GM23248 (cell line): ENCODE results near the gene RAC2. TPM values are rescaled to one million over a fixed set of nuclear protein-coding genes. Genes with fewer than 3 reads are reported as not detected.

Experiments
- DNase-seq: peaks from one replicate; pipeline ENCODE4 v3.0.0-alpha.2; 2015
- H2AFZ ChIP-seq: fragments of 200-600 bp; sonication (generic); 2 replicates; pipeline ENCODE4 v1.6.1; 2016; ENCODE audit warnings: antibody characterized with exemption
- H3F3A ChIP-seq: fragments of 200-600 bp; sonication (generic); 2 replicates; pipeline ENCODE4 v1.6.1; 2016; ENCODE audit warnings: mild to moderate bottlenecking, antibody characterized with exemption, mixed run types; ENCODE audit not compliant: insufficient read depth
- H3K27ac ChIP-seq: fragments of 200-600 bp; sonication (generic); 2 replicates; pipeline ENCODE4 v1.5.1; 2016; ENCODE audit warnings: mild to moderate bottlenecking
- H3K27me3 ChIP-seq: fragments of 200-600 bp; sonication (generic); replicated peaks from 2 replicates; pipeline ENCODE4 v1.6.1; 2016; ENCODE audit warnings: mild to moderate bottlenecking; ENCODE audit not compliant: insufficient read depth
- H3K36me3 ChIP-seq: fragments of 200-600 bp; sonication (generic); 2 replicates; pipeline ENCODE4 v1.6.1; 2016; ENCODE audit warnings: low read depth, mild to moderate bottlenecking
- H3K4me1 ChIP-seq: fragments of 200-600 bp; sonication (generic); 2 replicates; pipeline ENCODE4 v1.6.1; 2016; ENCODE audit warnings: mild to moderate bottlenecking; ENCODE audit not compliant: insufficient read depth
- H3K4me2 ChIP-seq: fragments of 200-600 bp; sonication (generic); one replicate; pipeline ENCODE4 v1.6.1; 2016; ENCODE audit warnings: mild to moderate bottlenecking; ENCODE audit not compliant: unreplicated experiment
- H3K4me3 ChIP-seq: fragments of 200-600 bp; sonication (generic); 2 replicates; pipeline ENCODE4 v1.5.1; 2016; ENCODE audit warnings: mild to moderate bottlenecking
- H3K79me2 ChIP-seq: fragments of 200-600 bp; sonication (generic); 2 replicates; pipeline ENCODE4 v1.6.1; 2016; ENCODE audit warnings: mild to moderate bottlenecking; ENCODE audit not compliant: insufficient read depth
- H3K9ac ChIP-seq: fragments of 200-600 bp; sonication (generic); 2 replicates; pipeline ENCODE4 v1.6.1; 2016; ENCODE audit warnings: mild to moderate bottlenecking
- H3K9me2 ChIP-seq: fragments of 200-600 bp; sonication (generic); 2 replicates; pipeline ENCODE4 v1.6.1; 2016; ENCODE audit warnings: mixed run types, mild to moderate bottlenecking, moderate library complexity; ENCODE audit not compliant: insufficient read depth
- H3K9me3 ChIP-seq: fragments of 200-600 bp; sonication (generic); one replicate; pipeline ENCODE4 v1.6.1; 2017; ENCODE audit warnings: low read depth
- H4K20me1 ChIP-seq: fragments of 200-600 bp; sonication (generic); 2 replicates; pipeline ENCODE4 v1.6.0; 2016; ENCODE audit not compliant: insufficient read depth
- EZH2 ChIP-seq: fragments of 200-600 bp; sonication (generic); IDR thresholded peaks from 2 replicates; pipeline ENCODE4 v1.6.1; 2018; ENCODE audit warnings: antibody characterized with exemption, mild to moderate bottlenecking; ENCODE audit not compliant: insufficient read depth, poor library complexity, severe bottlenecking
- EZH2phosphoT487 ChIP-seq: fragments of 200-600 bp; sonication (generic); IDR thresholded peaks from 2 replicates; pipeline ENCODE4 v1.6.1; 2018; ENCODE audit warnings: antibody characterized with exemption, moderate library complexity, mild to moderate bottlenecking, low read depth; ENCODE audit not compliant: insufficient read depth
- WGBS, 2 experiments: methylation state at CpG; one replicate each; pipeline ENCODE4 v1.1.6; 2015 to 2017; ENCODE audit warnings: low lambda C conversion rate in 2 of 2, low coverage in 1 of 2; ENCODE audit errors: missing lambda C conversion rate in 2 of 2; 5-methylcytosine and 5-hydroxymethylcytosine counted together
- in situ Hi-C: fragments of 300-500 bp; cut with MboI; formaldehyde crosslinking; loops from 2 replicates; pipeline ENCODE4 v1.15.0; 2020
- polyA plus RNA-seq: library from polyadenylated mRNA; unstranded; fragments of >200 nt; fragmentation: Nextera tagmentation; extraction: Ambion mirVana; gene quantifications from 2 replicates; pipeline ENCODE4 v1.2.1, GENCODE V29; 2016
- total RNA-seq: library from RNA; depleted of rRNA; stranded (reverse); fragments of >200 nt; shearing (Covaris generic); gene quantifications from 2 replicates; pipeline ENCODE4 v1.2.3, GENCODE V29; 2014

RAC2 gene
- total and polyA plus RNA-seq, 2 experiments from 2014 or later: 34.9 to 35.1 TPM

DNA sequence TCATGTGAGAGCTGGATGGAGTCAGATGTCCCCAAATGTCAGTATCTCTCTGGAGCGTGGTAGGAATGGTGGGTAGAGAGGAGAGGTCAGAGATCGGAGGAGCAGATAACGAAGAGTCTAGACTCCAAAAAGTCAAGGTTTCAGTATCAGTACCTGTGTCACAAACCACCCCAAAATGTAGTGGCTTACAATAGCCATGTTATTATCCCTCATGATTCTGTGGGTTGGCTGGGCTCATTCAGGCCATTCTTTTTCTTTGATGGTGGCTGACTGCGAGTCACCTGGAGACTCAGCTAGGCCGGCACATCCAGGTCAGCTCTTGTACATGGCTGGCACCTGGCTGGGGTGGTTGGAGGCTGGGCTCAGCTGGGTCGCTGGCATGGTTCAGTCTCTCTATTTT, 24.5 kb downstream of the RAC2 start:
- Histone ChIP-seq H3K9ac (no peak overlapping the region), H3K9me3 (no peaks in the 10 kb centered on the region), H3K4me2 (no peak overlapping the region), H3K4me1 (no peaks in the 10 kb centered on the region), H3K27me3 (peaks cover 11% of the 10 kb centered on the region; the same call in 1 of the 2 replicates), H3K36me3 (no peaks in the 10 kb centered on the region), H3F3A (no peaks in the 10 kb centered on the region), H3K27ac (no peak overlapping the region), H3K9me2 (no peaks in the 10 kb centered on the region), H3K4me3 (no peak overlapping the region), H4K20me1 (no peaks in the 10 kb centered on the region), H2AFZ (no peak overlapping the region), H3K79me2 (no peaks in the 10 kb centered on the region)
- WGBS, 2 experiments: 70 to 72% methylated on average over 6 of the region's 6 CpGs
- in situ Hi-C loops: no loop called here
- no peak for DNase-seq
- no peak for TF ChIP-seq EZH2phosphoT487
- TF ChIP-seq EZH2: no peak

DNA sequence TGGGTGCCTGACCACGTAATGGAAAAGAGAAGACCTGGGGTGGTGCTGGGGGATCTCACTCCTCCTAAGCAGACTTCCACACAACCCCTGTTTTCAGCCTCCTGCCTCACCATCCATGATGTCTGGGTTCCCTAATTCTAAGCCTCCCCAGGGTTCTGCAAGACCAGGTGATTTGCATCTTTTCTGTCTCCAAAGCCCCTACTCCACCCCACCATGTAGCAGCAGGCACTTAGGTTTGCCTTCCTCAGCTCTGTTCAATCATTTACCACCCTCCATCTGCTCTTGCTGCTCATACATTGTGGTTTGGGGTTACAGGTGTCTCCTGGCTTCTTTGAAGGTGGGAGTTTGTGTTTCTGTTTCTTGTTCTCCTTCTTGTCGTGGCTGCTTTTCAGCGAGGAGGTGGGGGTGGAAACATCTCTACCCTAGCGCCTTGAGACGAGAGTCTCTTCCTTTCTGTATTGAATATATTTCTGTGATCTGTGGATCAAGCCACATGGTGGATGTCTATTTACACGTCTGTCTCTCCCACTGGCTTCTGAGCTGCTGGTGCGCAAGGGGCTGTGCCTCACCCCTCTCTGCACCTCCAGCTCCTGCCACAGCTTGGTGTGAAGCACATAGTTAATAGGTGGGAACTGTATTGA, 25.2 kb downstream of the RAC2 start:
- no peak overlapping the region for H2AFZ ChIP-seq
- no peaks in the 10 kb centered on the region for H3K9me3 ChIP-seq
- WGBS, 2 experiments: 24 to 30% methylated on average over 7 of the region's 7 CpGs
- H3F3A ChIP-seq: no peaks in the 10 kb centered on the region
- H3K27ac ChIP-seq: no peak overlapping the region
- in situ Hi-C loops: no loop called here
- no peak for TF ChIP-seq EZH2
- no peak for TF ChIP-seq EZH2phosphoT487
- H3K9ac ChIP-seq: no peak overlapping the region
- no peak overlapping the region for H3K4me2 ChIP-seq
- DNase-seq: no peak
- no peak overlapping the region for H3K4me3 ChIP-seq
- no peaks in the 10 kb centered on the region for H3K4me1 ChIP-seq
- no peaks in the 10 kb centered on the region for H4K20me1 ChIP-seq
- H3K36me3 ChIP-seq: no peaks in the 10 kb centered on the region
- H3K79me2 ChIP-seq: no peaks in the 10 kb centered on the region
- peaks cover 11% of the 10 kb centered on the region; the same call in 1 of the 2 replicates for H3K27me3 ChIP-seq
- no peaks in the 10 kb centered on the region for H3K9me2 ChIP-seq

DNA sequence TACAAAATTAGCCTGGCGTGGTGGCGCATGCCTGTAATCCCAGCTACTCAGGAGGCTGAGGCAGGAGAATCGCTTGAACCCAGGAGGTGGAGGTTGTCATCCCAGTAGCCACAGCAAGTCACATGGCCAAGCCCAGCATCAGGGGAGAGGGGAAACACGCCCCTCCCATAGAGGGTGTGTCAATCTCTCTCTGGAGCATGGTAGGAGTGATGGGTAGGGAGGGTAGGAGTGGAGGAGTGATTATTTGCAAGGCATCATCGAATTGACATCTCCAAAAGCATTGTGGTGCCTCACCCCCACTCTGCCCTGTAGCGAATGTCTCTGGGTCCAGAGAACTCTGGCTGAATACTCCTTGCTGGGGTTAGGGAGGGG, 25.7 kb downstream of the RAC2 start:
- H3K4me2 ChIP-seq: no peak overlapping the region
- H3F3A ChIP-seq: no peaks in the 10 kb centered on the region
- 56 to 62% methylated on average over 6 of the region's 6 CpGs for WGBS, 2 experiments
- DNase-seq: no peak
- peaks cover 11% of the 10 kb centered on the region; the same call in 1 of the 2 replicates for H3K27me3 ChIP-seq
- H4K20me1 ChIP-seq: no peaks in the 10 kb centered on the region
- no peaks in the 10 kb centered on the region for H3K9me2 ChIP-seq
- no peak overlapping the region for H3K4me3 ChIP-seq
- H3K4me1 ChIP-seq: no peaks in the 10 kb centered on the region
- no peak for TF ChIP-seq EZH2phosphoT487
- TF ChIP-seq EZH2: no peak
- H3K9ac ChIP-seq: no peak overlapping the region
- H3K9me3 ChIP-seq: no peaks in the 10 kb centered on the region
- in situ Hi-C loops: no loop called here
- no peaks in the 10 kb centered on the region for H3K36me3 ChIP-seq
- H3K79me2 ChIP-seq: no peaks in the 10 kb centered on the region
- H3K27ac ChIP-seq: no peak overlapping the region
- no peak overlapping the region for H2AFZ ChIP-seq

DNA sequence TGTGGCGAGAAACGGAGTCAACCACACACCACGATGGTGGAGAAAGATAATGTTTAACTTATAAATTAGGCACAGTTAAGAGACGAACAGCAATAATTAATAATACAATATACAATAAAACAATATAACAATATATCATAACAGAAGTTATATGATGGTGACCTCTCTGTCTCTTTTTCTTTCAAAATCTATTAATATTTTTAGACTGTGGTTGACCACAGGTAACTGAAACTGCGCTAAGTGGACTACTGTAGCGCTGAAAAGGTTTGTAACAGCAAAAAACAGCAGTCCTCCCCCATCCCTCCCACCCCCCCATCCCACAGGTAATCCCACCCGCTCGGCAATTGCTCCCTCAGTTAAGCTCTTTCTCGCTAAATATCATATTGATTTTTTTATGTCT, 28.2 kb downstream of the RAC2 start:
- Histone ChIP-seq H3K27ac (no peak overlapping the region), H3K9me3 (no peaks in the 10 kb centered on the region), H3K27me3 (peaks cover 14% of the 10 kb centered on the region; the same call in 1 of the 2 replicates), H3K4me1 (0 out of 2 replicates have a peak, but pooled peaks cover 4% of the 10 kb centered on the region), H3K9me2 (no peaks in the 10 kb centered on the region), H3K9ac (no peak overlapping the region), H3K36me3 (no peaks in the 10 kb centered on the region), H2AFZ (no peak overlapping the region), H4K20me1 (no peaks in the 10 kb centered on the region), H3K4me3 (no peak overlapping the region), H3F3A (no peaks in the 10 kb centered on the region), H3K4me2 (no peak overlapping the region), H3K79me2 (no peaks in the 10 kb centered on the region)
- in situ Hi-C loops: no loop called here
- 61 to 69% methylated on average over 9 of the region's 9 CpGs for WGBS, 2 experiments
- TF ChIP-seq EZH2: no peak
- TF ChIP-seq EZH2phosphoT487: no peak
- DNase-seq: no peak
